Forelimb muscle (tissue), 1 donor: ENCODE data around the gene LARP1. TPM values are rescaled to one million over a fixed set of nuclear protein-coding genes. Genes with fewer than 3 reads are reported as not detected.
"Not testable (repeated sequence)": the region's sequence is repeated elsewhere in the genome, so short reads cannot be mapped to it uniquely, and the experiment has no call there.

Source experiments
- DNase-seq: peaks from one replicate; pipeline ENCODE4 v3.0.0-alpha.2; 2013; ENCODE audit warnings: low read depth
- polyA plus RNA-seq: library from polyadenylated mRNA; unstranded; fragments of 120-200 nt; gene quantifications from one replicate; pipeline ENCODE4 v1.2.1, GENCODE V29; 2013; ENCODE audit not compliant: insufficient read length

The LARP1 gene
- polyA plus RNA-seq, 1 donor, result 89.5 TPM

- no peak for DNase-seq
Observed at GRCh38 chr5:154734370-154735248, 20.6 kb upstream of the LARP1 start.

- DNase-seq, result not testable (repeated sequence)
Observed at GRCh38 chr5:154735362-154735761, 19.8 kb upstream of the LARP1 start.

GRCh38 chr5:154736372-154736771 lies 18.8 kb upstream of the LARP1 start:
- not testable (repeated sequence) for DNase-seq

- no peak for DNase-seq
Observed at GRCh38 chr5:154737667-154738320, 17.4 kb upstream of the LARP1 start.

- no peak for DNase-seq
Observed at GRCh38 chr5:154740483-154740882, 14.7 kb upstream of the LARP1 start.

- no peak for DNase-seq
Observed at GRCh38 chr5:154740957-154741356, 14.2 kb upstream of the LARP1 start.

- DNase-seq, result no peak
Observed at GRCh38 chr5:154741415-154741814, 13.8 kb upstream of the LARP1 start.

- no peak for DNase-seq
Observed at GRCh38 chr5:154743812-154744211, 11.4 kb upstream of the LARP1 start.

- no peak for DNase-seq
Observed at GRCh38 chr5:154745349-154745748, 9.8 kb upstream of the LARP1 start.

GRCh38 chr5:154749491-154749890 lies 5.7 kb upstream of the LARP1 start:
- no peak for DNase-seq

GRCh38 chr5:154750641-154751040 lies 4.5 kb upstream of the LARP1 start:
- not testable (repeated sequence) for DNase-seq

GRCh38 chr5:154751854-154752253 lies 3.3 kb upstream of the LARP1 start:
- no peak for DNase-seq

GRCh38 chr5:154753792-154754191 lies 1.4 kb upstream of the LARP1 start:
- DNase-seq, result peak; percentile 94

GRCh38 chr5:154754460-154755360 lies 467 bp upstream of the LARP1 start:
- peak; percentile 94 for DNase-seq

GRCh38 chr5:154756009-154756867 lies 1.1 kb downstream of the LARP1 start:
- no peak for DNase-seq

- no peak for DNase-seq
Observed at GRCh38 chr5:154756868-154757813, 2.0 kb downstream of the LARP1 start.

- DNase-seq, result no peak
Observed at GRCh38 chr5:154757814-154758406, 2.7 kb downstream of the LARP1 start.

- DNase-seq, result peak; percentile 74
Observed at GRCh38 chr5:154758493-154758892, 3.3 kb downstream of the LARP1 start.

- DNase-seq, result no peak
Observed at GRCh38 chr5:154758977-154759376, 3.8 kb downstream of the LARP1 start.
